Adrenal gland (tissue), 19 donors: Measurements from ENCODE around the gene DUSP8. TPM values are rescaled to one million over a fixed set of nuclear protein-coding genes. Genes with fewer than 3 reads are reported as not detected.

ENCODE experiments used
- DNase-seq, 7 donors: peaks; one replicate each; pipeline ENCODE4 v3.0.0-alpha.2; 2019 to 2020
- H3K27ac ChIP-seq, 5 donors: fragments of 200-600 bp; sonication (generic) in 4 of 5; 1 replicate in 3 of 5; 2 replicates in 2 of 5; pipeline versions ENCODE4 v1.5.1 to v1.8.0; 2016 to 2020; ENCODE audit warnings: mild to moderate bottlenecking in 1 of 5
- H3K27me3 ChIP-seq: fragments of 200-600 bp; 2 replicates; pipeline ENCODE4 v1.8.0; 2021
- H3K36me3 ChIP-seq, 2 donors: fragments of 200-600 bp; replicated peaks in 1 of 2; 1 replicate in 1 of 2; 2 replicates in 1 of 2; pipeline versions ENCODE4 v1.5.1 to v1.8.0; 2018 to 2022
- H3K4me1 ChIP-seq, 2 donors: fragments of 200-600 bp; replicated peaks in 1 of 2; 1 replicate in 1 of 2; 2 replicates in 1 of 2; pipeline versions ENCODE4 v1.5.1 to v1.8.0; 2018 to 2021
- H3K4me3 ChIP-seq, 4 donors: fragments of 200-600 bp; sonication (generic) in 3 of 4; one replicate each; pipeline ENCODE4 v1.5.1; 2016 to 2018
- H3K9me3 ChIP-seq, 3 donors: fragments of 200-600 bp; sonication (generic) in 1 of 3; replicated peaks in 1 of 3; 1 replicate in 2 of 3; 2 replicates in 1 of 3; pipeline versions ENCODE4 v1.5.1 to v1.8.0; 2016 to 2021
- CTCF ChIP-seq, 6 experiments: fragments of 450-650 bp in 4 of 6; fragments of 200-600 bp in 2 of 6; sonication (generic) in 1 of 6; IDR thresholded peaks; 1 replicate in 5 of 6; 2 replicates in 1 of 6; pipeline versions ENCODE4 v1.5.1 to v1.8.0; 2016 to 2021; ENCODE audit warnings: antibody characterized with exemption in 6 of 6, mild to moderate bottlenecking in 2 of 6, moderate library complexity in 1 of 6
- POLR2A ChIP-seq, 2 donors: fragments of 450-650 bp; IDR thresholded peaks; one replicate each; pipeline ENCODE4 v1.6.1; 2017; ENCODE audit warnings: antibody characterized with exemption in 2 of 2, mild to moderate bottlenecking in 2 of 2, moderate library complexity in 1 of 2
- WGBS, 4 donors: extraction: QIAGEN DNeasy Blood & Tissue Kit in 2 of 4; methylation state at CpG; one replicate each; pipeline versions ENCODE4 v1.1.5 to v1.1.7; 2013 to 2017; 5-methylcytosine and 5-hydroxymethylcytosine counted together
- intact Hi-C, 2 donors: fragments of 100-400 bp; cut with DNase I; formaldehyde crosslinking; loops; one replicate each; pipeline versions ENCODE4 v1.14.1 to v1.15.0; 2022 to 2023
- long read RNA-seq, 10 donors: library from polyadenylated mRNA in 3 of 10; unstranded in 2 of 10; stranded (forward) in 1 of 10; transcript quantifications; one replicate each; pipeline ENCODE4 v2.0.0 and lab custom pipeline, GENCODE V29; 2021 to 2026
- polyA plus RNA-seq, 3 donors: library from polyadenylated mRNA; stranded (reverse); fragments of 200-250 nt in 2 of 3; fragments of 350-450 nt in 1 of 3; fragmentation: Illumina TruSeq in 1 of 3; extraction: RNeasy Lipid Tissue Mini Kit (QIAGEN cat#74804) in 1 of 3; gene quantifications; one replicate each; pipeline ENCODE4 v1.2.3, GENCODE V29; 2013 to 2014
- total RNA-seq, 9 donors: library from RNA; depleted of rRNA in 4 of 9; stranded (reverse); fragments of >200 nt in 4 of 9; fragments of 120-200 nt in 1 of 9; fragmentation: NEBNext Ultra II Directional in 1 of 9; extraction: Animal tissue kit (Norgen Biotek cat#: 25700) in 1 of 9; gene quantifications; one replicate each; pipeline versions ENCODE4 v1.1.0 to v1.2.4, GENCODE V29; 2013 to 2023
- donor health status: healthy with polysubstance abuse.
- donor health status: Bipolar disorder and iron deficiency.
- donor health status: DM: yes; HTN: yes; CAD: no.
- donor health status: DM: no; HTN: no; CAD: no.
- donor health status: DM: no; HTN: no; CAD: no.
- donor health status: DM: yes; HTN: yes; CAD: no.

Gene DUSP8
- total RNA-seq: 1 to 10 TPM in 6 of 9 donors, under 1 TPM in 3; 0.22 to 6.3 (median 1.6) TPM
- polyA plus RNA-seq: 1 to 10 TPM; 2.4 to 5.2 (median 3.4) TPM
- long read RNA-seq, donor 1: 0 reads
- long read RNA-seq, donor 2: 0 reads
- long read RNA-seq, donor 3: 0 reads
- long read RNA-seq, donor 4: 0 reads
- long read RNA-seq, donor 5, full-length matches to known transcripts: 3 of 5 reads
- long read RNA-seq, donor 5, partial matches to known transcripts: 2 of 5 reads
- long read RNA-seq, donor 5, other reads (novel, unspliced or antisense): 0 of 5 reads
- long read RNA-seq, donor 6, partial matches to known transcripts: 0 of 2 reads
- long read RNA-seq, donor 6, other reads (novel, unspliced or antisense): 2 of 2 reads
- long read RNA-seq, donor 7, full-length matches to known transcripts: 1 of 1 reads
- long read RNA-seq, donor 7, partial matches to known transcripts: 0 of 1 reads
- long read RNA-seq, donor 7, other reads (novel, unspliced or antisense): 0 of 1 reads
- long read RNA-seq, donor 8, full-length matches to known transcripts: 1 of 1 reads
- long read RNA-seq, donor 8, partial matches to known transcripts: 0 of 1 reads
- long read RNA-seq, donor 8, other reads (novel, unspliced or antisense): 0 of 1 reads
- long read RNA-seq, donor 9: 0 reads
- long read RNA-seq, donor 10, full-length matches to known transcripts: 2 of 2 reads
- long read RNA-seq, donor 10, partial matches to known transcripts: 0 of 2 reads
- long read RNA-seq, donor 10, other reads (novel, unspliced or antisense): 0 of 2 reads

GRCh38 chr11:1572197-1573076, at the start of gene DUSP8:
Gene DUSP8 (minus strand): TSS chr11:1572271. CDS start chr11:1565826, 6,445 bp downstream.
- H3K27me3 ChIP-seq: peaks cover 18% of the 10 kb centered on the region
- 1 to 2% methylated on average over 96 to 121 of the region's 124 CpGs; no CpG with 5 or more reads in 2 of the 4 donors for WGBS, 4 donors
- intact Hi-C loops: no loop called here
- H3K9me3 ChIP-seq: no peaks in the 10 kb centered on the region
- TF ChIP-seq CTCF (IDR thresholded peaks at IDR 0.05) (no peak), POLR2A (IDR thresholded peaks at IDR 0.05) (peak in 1 of 2 donors; percentile 35)
- peak within 1 kb of the TSS in 1 of 4 donors; percentile 60 for H3K4me3 ChIP-seq
- H3K4me1 ChIP-seq: peaks cover 0 to 5% of the 10 kb centered on the region in 2 donors
- peak; percentile 80 to 94 (median 89) for DNase-seq
- peak within 1 kb of the TSS in 2 of 5 donors; percentile 45 to 75 for H3K27ac ChIP-seq
- no peaks in the 10 kb centered on the region for H3K36me3 ChIP-seq

GRCh38 chr11:1619449-1619848, 47.4 kb upstream of the DUSP8 start:
- intact Hi-C loops: no loop called here
- Histone ChIP-seq H3K4me3 (no peak overlapping the region), H3K9me3 (no peaks in the 10 kb centered on the region), H3K4me1 (no peaks in the 10 kb centered on the region), H3K36me3 (no peaks in the 10 kb centered on the region), H3K27ac (no peak overlapping the region), H3K27me3 (peaks cover 8% of the 10 kb centered on the region)
- peak in 1 of 7 donors; percentile 3 for DNase-seq
- TF ChIP-seq POLR2A (IDR thresholded peaks at IDR 0.05) (no peak), CTCF (IDR thresholded peaks at IDR 0.05) (no peak)
- 44 to 64% (median 59%) methylated on average over 10 of the region's 10 CpGs for WGBS, 4 donors

GRCh38 chr11:1618231-1618630, 46.2 kb upstream of the DUSP8 start:
- intact Hi-C loops: no loop called here
- H3K27ac ChIP-seq: no peak overlapping the region
- H3K9me3 ChIP-seq: no peaks in the 10 kb centered on the region
- no peaks in the 10 kb centered on the region for H3K36me3 ChIP-seq
- peaks cover 8% of the 10 kb centered on the region for H3K27me3 ChIP-seq
- DNase-seq: no peak
- H3K4me1 ChIP-seq: no peaks in the 10 kb centered on the region
- WGBS, 4 donors: 61 to 70% (median 67%) methylated on average over 10 of the region's 10 CpGs
- no peak overlapping the region for H3K4me3 ChIP-seq
- TF ChIP-seq CTCF (IDR thresholded peaks at IDR 0.05): no peak
